GM21526 (cell line): ENCODE measurements around the gene CUBN.
"Not testable (repeated sequence)": the region's sequence is repeated elsewhere in the genome, so short reads cannot be mapped to it uniquely, and the experiment has no call there.

Experiments used
- ATAC-seq: cut with Tn5 transposase; IDR thresholded peaks from one replicate; pipeline ENCODE4 v1.9.1; 2021; ENCODE audit warnings: moderate library complexity; ENCODE audit not compliant: unreplicated experiment, low FRiP score

Gene CUBN

DNA sequence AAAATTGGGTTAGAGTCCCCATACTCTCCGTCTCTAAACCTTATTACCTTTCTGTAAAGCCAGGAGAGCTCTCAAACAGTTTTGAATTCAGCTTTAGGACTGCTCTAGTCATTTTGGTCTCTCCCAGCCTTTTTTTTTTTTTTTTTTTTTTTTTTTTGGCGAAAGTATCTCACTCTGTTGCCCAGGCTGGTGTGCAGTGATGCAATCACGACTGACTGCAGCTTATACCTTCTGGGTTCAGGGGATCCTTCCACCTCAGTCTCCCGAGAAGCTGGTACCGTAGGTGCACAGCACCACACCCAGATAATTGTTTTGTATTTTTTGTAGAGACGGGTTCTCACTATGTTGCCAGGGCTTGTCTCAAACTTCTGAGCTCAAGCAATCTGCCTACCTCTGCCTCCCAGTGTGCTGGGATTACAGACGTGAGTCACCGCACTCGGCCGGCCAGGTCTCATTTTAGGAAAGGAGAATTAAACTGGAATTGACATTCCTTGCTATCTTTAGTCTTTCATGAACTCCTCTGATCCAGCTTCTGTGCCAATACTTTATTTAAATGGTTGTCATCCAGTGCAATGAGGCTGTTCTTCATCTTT, 281.0 kb downstream of the CUBN start:
- ATAC-seq, result no peak

DNA sequence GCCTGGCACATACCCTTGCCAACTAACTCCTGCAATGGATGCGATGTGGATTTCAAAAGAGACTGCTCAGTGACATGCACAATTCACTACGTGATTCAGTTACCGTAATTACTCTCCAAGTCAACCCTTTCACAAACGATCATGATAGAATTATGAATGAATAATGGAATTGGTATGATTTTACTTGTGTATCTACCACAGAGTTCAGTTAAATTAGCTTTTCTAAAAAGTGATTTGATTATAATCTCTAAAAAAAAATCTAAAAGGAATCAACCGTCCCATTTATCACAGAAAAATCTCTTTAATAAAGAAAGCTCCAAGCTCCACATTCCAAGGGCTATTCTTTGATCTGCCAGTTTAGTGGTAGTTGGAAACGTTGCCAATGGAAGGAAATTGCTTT, 282.0 kb downstream of the CUBN start:
- no peak for ATAC-seq

- no peak for ATAC-seq
These were observed 284.4 kb downstream of the CUBN start for GRCh38 chr10:16845248-16845647.

DNA sequence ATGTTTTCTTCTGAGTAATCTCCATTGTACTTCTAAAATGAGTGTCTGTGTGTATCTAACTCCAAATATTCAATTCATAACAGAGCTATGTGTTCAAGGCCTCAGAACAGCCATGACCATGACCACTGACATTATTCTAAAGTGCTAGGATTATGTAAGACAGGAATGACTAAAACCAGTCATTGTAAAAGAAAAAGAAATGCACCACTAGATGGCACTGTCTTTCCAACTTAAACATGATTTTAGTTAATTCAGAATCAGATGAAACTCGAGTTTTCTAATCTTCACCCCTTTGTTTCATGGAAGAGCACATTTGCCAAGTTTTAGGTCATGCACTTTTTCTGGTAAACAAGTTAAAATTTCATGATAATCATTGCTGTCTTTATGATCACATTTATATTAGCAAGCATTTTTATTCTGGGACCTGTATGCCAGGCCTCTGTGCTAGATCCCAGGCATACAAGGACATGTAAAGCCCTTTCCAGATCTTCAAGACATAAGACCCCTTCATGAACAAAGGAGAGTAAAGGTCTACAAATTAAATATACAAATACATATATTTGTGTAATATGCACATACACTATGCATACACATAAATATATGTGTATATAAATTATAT, 286.2 kb downstream of the CUBN start:
- ATAC-seq, result no peak

DNA sequence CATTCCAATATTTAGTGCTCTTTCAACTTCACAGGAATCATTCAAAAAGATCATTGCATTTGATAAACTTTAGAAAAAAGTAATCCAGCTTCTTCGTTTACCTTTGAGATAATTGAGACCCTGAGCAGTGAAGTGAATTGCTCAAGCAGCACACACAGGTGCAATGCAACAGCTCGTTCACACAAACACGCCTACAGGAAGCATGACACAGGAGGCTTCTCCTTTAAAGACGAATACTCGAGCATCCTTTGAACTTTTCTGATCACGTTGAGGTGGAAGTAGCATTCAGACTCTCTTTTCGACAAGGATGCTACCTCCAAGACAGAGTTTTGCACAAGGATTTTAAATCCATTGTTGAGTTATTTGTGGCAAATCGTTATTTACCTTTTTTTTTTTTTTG, 294.4 kb downstream of the CUBN start:
- no peak for ATAC-seq

GRCh38 chr10:16832351-16833080, 297.1 kb downstream of the CUBN start:
- ATAC-seq, result no peak

GRCh38 chr10:16828701-16829175, 300.9 kb downstream of the CUBN start:
- ATAC-seq, result no peak

GRCh38 chr10:16828114-16828568, 301.5 kb downstream of the CUBN start:
- peak; percentile 79 for ATAC-seq

- not testable (repeated sequence) for ATAC-seq
These were observed 302.1 kb downstream of the CUBN start for GRCh38 chr10:16827474-16827873.

GRCh38 chr10:16822726-16823360, 306.8 kb downstream of the CUBN start:
- ATAC-seq, result no peak

DNA sequence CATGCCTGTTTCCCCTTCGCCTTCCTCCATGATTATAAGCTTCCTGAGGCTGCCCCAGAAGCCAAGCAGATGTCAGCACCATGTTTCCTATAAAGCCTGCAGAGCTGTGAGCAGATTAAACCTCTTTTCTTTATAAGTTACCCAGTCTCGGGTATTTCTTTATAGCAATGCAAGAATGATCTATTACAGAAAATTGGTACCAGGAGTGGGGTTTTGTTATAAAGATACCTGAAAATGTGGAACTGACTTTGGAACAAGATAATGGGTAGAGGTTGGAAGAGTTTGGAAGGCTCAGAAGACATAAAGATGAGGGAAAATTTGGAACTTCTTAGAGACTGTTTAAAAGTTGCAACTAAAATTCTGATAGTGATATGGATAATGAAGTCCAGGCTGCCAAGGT, 307.6 kb downstream of the CUBN start:
- no peak for ATAC-seq

- ATAC-seq, result no peak
These were observed 309.2 kb downstream of the CUBN start for GRCh38 chr10:16820421-16820820.

DNA sequence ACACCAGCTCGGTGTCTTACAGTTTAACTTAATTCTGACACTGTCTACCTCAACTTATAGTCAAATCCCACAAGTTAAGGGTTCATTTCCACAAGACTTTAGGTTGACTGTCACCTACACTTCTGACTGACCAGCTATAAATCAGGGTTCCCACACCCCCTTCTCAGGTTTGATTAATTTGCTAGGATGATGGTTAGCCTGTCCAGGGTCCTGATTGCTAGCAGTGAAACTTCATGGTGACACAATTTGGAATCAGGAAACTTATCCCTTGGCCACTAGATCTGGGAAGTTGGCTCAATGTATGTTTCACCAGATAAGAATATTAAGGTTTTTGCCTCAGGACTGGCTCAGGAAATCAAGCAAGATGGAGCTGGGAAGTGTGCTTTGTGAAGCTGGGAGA, 309.6 kb downstream of the CUBN start:
- ATAC-seq, result no peak

DNA sequence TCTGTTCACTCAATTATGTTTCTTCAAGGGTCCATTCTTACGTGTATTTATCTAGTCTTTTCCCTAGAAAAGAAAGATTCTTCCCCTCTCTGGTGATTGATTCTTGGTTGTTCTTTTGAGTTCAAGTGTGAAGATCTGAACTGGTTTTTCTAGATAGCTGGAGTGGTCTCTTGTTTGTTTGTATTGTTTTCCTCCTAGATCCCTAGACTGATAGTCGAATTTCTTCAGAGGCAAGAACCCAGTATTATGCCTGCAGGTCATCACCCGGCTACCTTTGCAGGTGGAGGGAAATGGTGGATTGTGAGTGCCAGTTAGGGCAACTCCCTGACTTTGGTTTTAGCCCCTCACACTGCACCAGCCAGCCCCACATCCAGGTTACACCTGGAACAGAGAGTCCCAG, 310.2 kb downstream of the CUBN start:
- ATAC-seq, result no peak

DNA sequence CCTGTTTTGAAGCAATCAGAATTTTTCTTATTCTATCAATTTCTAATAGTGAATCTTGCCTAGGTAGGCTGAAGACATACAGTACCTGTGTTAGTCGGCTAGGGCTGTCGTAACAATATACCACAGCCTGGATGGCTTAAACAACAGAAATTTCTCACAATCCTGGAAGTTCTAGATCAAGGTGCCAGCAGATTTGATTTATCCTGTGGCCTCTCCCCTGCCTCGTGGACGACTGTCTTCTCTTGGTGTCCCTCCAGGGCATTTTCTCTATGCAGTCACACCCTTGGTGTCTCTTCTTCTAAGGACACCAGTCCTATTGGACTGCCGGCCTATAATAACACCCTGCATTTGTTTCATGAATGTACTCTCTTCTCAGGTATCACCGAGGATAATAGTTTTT, 310.6 kb downstream of the CUBN start:
- no peak for ATAC-seq

GRCh38 chr10:16817125-16818019, 312.2 kb downstream of the CUBN start, which contains the start of gene RSU1:
TSS of gene RSU1 (minus strand) at chr10:16817424. CDS start at chr10:16817081, 343 bp downstream.
- ATAC-seq, result peak; percentile 98

- no peak for ATAC-seq
These were observed 312.8 kb downstream of the CUBN start for GRCh38 chr10:16816830-16817124.

DNA sequence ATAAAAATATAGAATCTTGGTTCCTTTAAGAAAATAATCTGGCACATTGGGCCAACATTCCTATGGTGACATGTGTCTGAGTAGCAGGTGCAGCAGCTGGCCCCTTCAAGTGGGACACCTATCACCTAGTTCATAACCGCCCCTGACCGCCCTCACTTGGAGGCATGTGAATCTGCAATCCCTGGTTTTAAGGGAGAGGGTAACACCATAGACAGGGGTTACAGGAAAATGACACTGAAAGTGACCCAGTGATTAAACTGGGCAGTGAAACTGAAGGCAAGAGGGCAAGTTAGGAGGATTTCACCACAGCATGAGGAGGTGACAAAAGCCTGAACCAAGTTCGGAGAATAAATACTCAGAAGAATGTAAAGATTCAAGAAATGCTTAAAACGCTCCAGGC, 313.4 kb downstream of the CUBN start:
- no peak for ATAC-seq

DNA sequence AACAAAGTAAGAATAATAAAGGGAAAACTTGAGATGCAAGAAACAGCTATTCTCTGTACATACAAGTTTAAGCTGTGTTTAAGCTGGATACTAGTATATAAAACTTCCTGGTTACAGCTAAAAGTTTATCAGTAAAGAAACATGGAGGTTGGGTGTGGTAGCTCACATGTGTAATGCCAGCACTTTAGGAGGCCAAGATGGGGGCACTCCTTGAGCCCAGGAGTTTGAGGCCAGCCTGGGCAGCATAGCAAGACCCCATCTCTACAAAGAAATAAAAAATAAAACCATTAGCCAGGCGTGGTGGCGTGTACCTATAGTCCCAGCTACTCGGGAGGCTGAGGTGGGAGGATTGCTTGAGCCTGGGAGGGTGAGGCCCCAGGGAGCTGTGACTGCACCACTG, 315.6 kb downstream of the CUBN start:
- ATAC-seq, result no peak

- no peak for ATAC-seq
These were observed 316.9 kb downstream of the CUBN start for GRCh38 chr10:16812676-16813075.
